Epithelial cell of prostate (primary cell): ENCODE measurements around the gene SLC9A9.
"Not testable (repeated sequence)": the region's sequence is repeated elsewhere in the genome, so short reads cannot be mapped to it uniquely, and the experiment has no call there.

Experiments used
- DNase-seq: peaks from one replicate; pipeline ENCODE4 v3.0.0-alpha.2; 2011; ENCODE audit warnings: low read depth, low spot score
- H3K27ac ChIP-seq: fragments of 450-650 bp; 2 replicates; pipeline ENCODE4 v1.5.1; 2017; ENCODE audit warnings: mild to moderate bottlenecking

SLC9A9 gene

GRCh38 chr3:143286392-143287010, 561.8 kb downstream of the SLC9A9 start:
- DNase-seq: no peak
- H3K27ac ChIP-seq: no peak overlapping the region

- no peak overlapping the region for H3K27ac ChIP-seq
- no peak for DNase-seq
Measured at GRCh38 chr3:143283432-143284128, 564.7 kb downstream of the SLC9A9 start.

- no peak overlapping the region for H3K27ac ChIP-seq
- no peak for DNase-seq
Measured at GRCh38 chr3:143280984-143281383, 567.3 kb downstream of the SLC9A9 start.

GRCh38 chr3:143279567-143279966, 568.7 kb downstream of the SLC9A9 start:
- not testable (repeated sequence) for H3K27ac ChIP-seq, DNase-seq

GRCh38 chr3:143278721-143279120, 569.5 kb downstream of the SLC9A9 start:
- H3K27ac ChIP-seq: no peak overlapping the region
- DNase-seq: no peak

- no peak overlapping the region for H3K27ac ChIP-seq
- no peak for DNase-seq
Measured at GRCh38 chr3:143277531-143277930, 570.7 kb downstream of the SLC9A9 start.

- DNase-seq: no peak
- no peak overlapping the region for H3K27ac ChIP-seq
Measured at GRCh38 chr3:143276592-143276991, 571.7 kb downstream of the SLC9A9 start.

GRCh38 chr3:143273975-143274690, 574.1 kb downstream of the SLC9A9 start:
- H3K27ac ChIP-seq: no peak overlapping the region
- DNase-seq: no peak

GRCh38 chr3:143271136-143271535, 577.1 kb downstream of the SLC9A9 start:
- DNase-seq: no peak
- no peak overlapping the region for H3K27ac ChIP-seq

GRCh38 chr3:143269741-143270140, 578.5 kb downstream of the SLC9A9 start:
- no peak for DNase-seq
- no peak overlapping the region for H3K27ac ChIP-seq

- no peak for DNase-seq
- no peak overlapping the region for H3K27ac ChIP-seq
Measured at GRCh38 chr3:143267989-143268388, 580.3 kb downstream of the SLC9A9 start.

- DNase-seq: no peak
- no peak overlapping the region for H3K27ac ChIP-seq
Measured at GRCh38 chr3:143266927-143267326, 581.3 kb downstream of the SLC9A9 start.

- H3K27ac ChIP-seq: no peak overlapping the region
- DNase-seq: no peak
Measured at GRCh38 chr3:143266511-143266910, 581.8 kb downstream of the SLC9A9 start.

- peak; percentile 18 for DNase-seq
- no peak overlapping the region for H3K27ac ChIP-seq
Measured at GRCh38 chr3:143265501-143266070, 582.7 kb downstream of the SLC9A9 start.

GRCh38 chr3:143263852-143264513, 584.3 kb downstream of the SLC9A9 start:
- peak; percentile 34 for DNase-seq
- no peak overlapping the region for H3K27ac ChIP-seq

- H3K27ac ChIP-seq: no peak overlapping the region
- no peak for DNase-seq
Measured at GRCh38 chr3:143261848-143262247, 586.4 kb downstream of the SLC9A9 start.

GRCh38 chr3:143258692-143259091, 589.6 kb downstream of the SLC9A9 start:
- H3K27ac ChIP-seq: no peak overlapping the region
- no peak for DNase-seq

- DNase-seq: no peak
- no peak overlapping the region for H3K27ac ChIP-seq
Measured at GRCh38 chr3:143256416-143256815, 591.9 kb downstream of the SLC9A9 start.

- DNase-seq: no peak
Measured at GRCh38 chr3:143255739-143256138, 592.5 kb downstream of the SLC9A9 start.

GRCh38 chr3:143252931-143253330, 595.3 kb downstream of the SLC9A9 start:
- DNase-seq: no peak
- no peak overlapping the region for H3K27ac ChIP-seq

More at GRCh38 chr3:143255739-143256138, 592.5 kb downstream of the SLC9A9 start:
- H3K27ac ChIP-seq: no peak overlapping the region
